Epithelial cell of esophagus (primary cell): ENCODE results near the gene CYBA.

Experiments
- DNase-seq: peaks from one replicate; pipeline ENCODE4 v3.0.0; 2010; ENCODE audit warnings: low read depth
- H3K4me3 ChIP-seq: 2 replicates; pipeline ENCODE4 v1.5.1; 2011; ENCODE audit warnings: mild to moderate bottlenecking, low read length, control low read depth
- CTCF ChIP-seq: IDR thresholded peaks from 2 replicates; pipeline ENCODE4 v1.5.1; 2011; ENCODE audit warnings: low read depth, mild to moderate bottlenecking, low read length, control low read depth, inconsistent platforms; ENCODE audit not compliant: insufficient read depth; ENCODE audit errors: missing control alignments

The CYBA gene

GRCh38 chr16:88638323-88639230, 12.3 kb downstream of the CYBA start, which contains the start of gene IL17C:
Gene IL17C (plus strand): TSS chr16:88638572. CDS start chr16:88638642, 70 bp downstream.
- TF ChIP-seq CTCF: no peak
- H3K4me3 ChIP-seq: no peak within 1 kb of the TSS
- peak; percentile 30 for DNase-seq

DNA sequence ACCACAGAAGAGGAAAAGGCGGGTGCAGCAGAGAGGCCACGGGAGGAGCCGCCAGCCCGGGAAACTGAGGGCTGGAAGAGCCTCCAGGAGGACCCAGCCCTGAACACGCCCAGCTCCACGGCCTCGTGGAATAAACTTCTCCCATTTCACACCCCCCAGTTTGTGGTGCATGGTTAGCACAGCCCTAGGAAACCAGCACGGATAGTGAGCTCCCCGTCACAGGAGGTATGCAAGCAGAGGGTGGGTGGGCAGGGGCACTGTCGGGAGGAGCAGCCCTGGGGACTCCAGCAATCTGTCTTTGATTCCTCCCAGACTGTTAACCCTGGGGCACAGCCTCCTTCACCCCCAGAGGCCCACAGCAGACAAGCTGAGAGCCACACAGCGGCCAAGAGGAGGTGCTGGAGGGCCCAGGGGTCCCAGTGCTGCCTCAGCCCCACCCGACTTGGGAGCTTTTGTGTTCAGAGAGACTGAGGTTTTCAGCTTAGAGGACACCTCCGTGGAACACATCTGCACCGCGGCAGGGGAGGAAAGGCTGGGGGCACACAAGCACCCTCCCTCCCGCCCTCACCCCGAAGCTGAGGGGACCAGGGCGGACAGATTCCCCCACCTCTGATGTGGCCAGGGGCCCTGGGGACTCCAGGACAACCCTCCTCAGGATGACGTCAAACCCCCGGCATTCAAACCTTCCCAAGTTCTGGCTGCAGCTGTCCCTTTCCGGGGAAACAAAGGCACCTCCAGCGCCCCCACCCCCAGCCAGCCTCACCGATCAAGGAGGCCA, 14.2 kb downstream of the CYBA start:
- no peak for DNase-seq
- no peak for TF ChIP-seq CTCF
- no peak overlapping the region for H3K4me3 ChIP-seq

DNA sequence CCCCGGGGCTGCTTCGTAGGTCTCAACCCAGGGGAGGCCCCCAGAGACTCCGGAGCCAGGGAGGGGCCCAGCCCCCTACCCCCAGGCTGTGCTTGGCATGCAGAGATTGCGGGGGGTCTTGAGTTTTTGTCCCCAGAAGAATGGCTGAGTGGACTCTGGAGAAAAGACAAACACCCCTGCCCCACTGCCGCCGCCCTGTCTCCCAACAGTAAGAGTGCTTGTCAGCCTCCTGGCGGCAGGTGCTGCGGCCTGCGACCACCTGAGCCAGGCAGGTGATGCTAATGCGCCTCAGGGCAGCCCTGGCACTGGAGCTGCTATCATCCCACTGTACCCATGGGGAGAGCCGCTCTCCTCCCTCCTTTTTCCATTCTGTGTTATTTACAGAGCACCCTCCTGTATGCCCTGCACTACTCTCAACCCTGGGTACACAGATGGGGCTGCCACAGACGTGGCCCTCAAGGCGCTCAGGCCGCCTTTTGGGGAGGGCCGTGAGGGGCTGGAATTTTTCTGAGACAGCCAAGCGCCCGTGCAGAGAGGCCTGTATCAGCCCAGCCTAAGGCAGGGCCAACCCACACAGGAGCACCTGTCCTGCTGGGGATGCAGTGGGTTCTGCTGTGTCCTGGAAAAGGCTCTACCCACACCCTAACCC, 15.1 kb downstream of the CYBA start:
- TF ChIP-seq CTCF: no peak
- H3K4me3 ChIP-seq: no peak overlapping the region
- DNase-seq: no peak

DNA sequence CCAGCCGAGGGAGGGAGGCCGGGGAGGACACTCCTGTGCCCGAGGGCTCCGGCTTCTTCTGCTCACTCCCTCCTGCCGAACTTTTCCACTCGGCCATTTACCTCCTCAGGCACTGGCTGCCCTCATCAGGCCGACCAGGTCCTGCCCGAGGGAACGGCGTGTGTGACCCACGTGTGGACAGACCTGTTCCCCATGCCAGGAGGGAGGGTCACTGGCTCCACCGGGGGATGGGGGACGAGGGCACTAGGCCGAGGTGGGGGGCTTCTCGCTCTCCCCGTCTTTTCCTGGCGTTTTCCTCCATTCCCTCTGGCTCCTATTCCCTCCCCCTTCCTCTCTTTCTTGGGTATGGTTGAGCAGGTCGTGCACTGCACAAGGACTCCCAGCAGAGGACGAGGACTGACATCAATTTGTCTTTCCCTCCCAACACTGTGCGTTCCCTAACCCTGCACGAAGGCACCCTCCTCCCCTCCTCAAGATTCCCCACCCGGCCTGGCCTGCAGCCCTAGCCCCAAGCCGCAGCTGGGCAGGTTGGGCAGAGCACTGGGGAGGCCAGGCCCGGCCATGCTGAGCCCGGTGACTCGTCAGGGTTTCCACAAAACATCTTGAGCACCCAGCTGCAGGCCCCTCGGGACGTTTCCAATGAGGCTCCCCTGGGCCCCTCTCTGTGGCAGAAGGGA, 15.7 kb downstream of the CYBA start:
- no peak for TF ChIP-seq CTCF
- no peak for DNase-seq
- peak overlapping the region; percentile 8 for H3K4me3 ChIP-seq

- H3K4me3 ChIP-seq: peak overlapping the region; percentile 8
- DNase-seq: peak; percentile 54
- no peak for TF ChIP-seq CTCF
Observed at GRCh38 chr16:88634141-88634993, 16.5 kb downstream of the CYBA start.
